Measurements from ENCODE around the gene EXOSC3. TPM values are rescaled to one million over a fixed set of nuclear protein-coding genes. Genes with fewer than 3 reads are reported as not detected.
A peak's percentile ranks its signal among the peaks of the same experiment; 100 is the strongest.

EXOSC3 gene
- total and polyA plus RNA-seq, 10 donors: 16.2 to 55.3 (median 41.5) TPM

- DNase-seq: no peak
- Histone ChIP-seq H3K9me3 (no peaks in the 10 kb centered on the region), H3K36me3 (peaks cover 0 to 18% (median 2%) of the 10 kb centered on the region in 6 donors), H3K27ac (no peak overlapping the region), H3K4me1 (peaks cover 22 to 59% (median 36%) of the 10 kb centered on the region in 6 donors), H3K27me3 (replicated peaks in 1 of 7) (no peaks in the 10 kb centered on the region), H3K4me3 (no peak overlapping the region)
- TF ChIP-seq CTCF (IDR thresholded peaks at IDR 0.05 in 8 of 11, conservative IDR thresholded peaks at IDR 0.05 in 3 of 11) (no peak), POLR2A (IDR thresholded peaks at IDR 0.05) (no peak), POLR2AphosphoS5 (IDR thresholded peaks at IDR 0.05) (no peak)
- intact Hi-C loops (cut with DNase I; ENCODE audit: low total_unique reads): no loop called here
- 80 to 86% (median 83%) methylated on average over 4 of the region's 4 CpGs for WGBS, 5 donors
Measured at GRCh38 chr9:37806271-37806670, 21.4 kb upstream of the EXOSC3 start.

GRCh38 chr9:37801959-37802711, 17.3 kb upstream of the EXOSC3 start:
- 66 to 77% (median 70%) methylated on average over 10 of the region's 10 CpGs for WGBS, 5 donors
- no peaks in the 10 kb centered on the region for H3K36me3 ChIP-seq
- peaks cover 24 to 79% (median 47%) of the 10 kb centered on the region in 6 donors for H3K4me1 ChIP-seq
- no peak for DNase-seq
- no peak for TF ChIP-seq CTCF (IDR thresholded peaks at IDR 0.05 in 8 of 11, conservative IDR thresholded peaks at IDR 0.05 in 3 of 11)
- TF ChIP-seq POLR2A (IDR thresholded peaks at IDR 0.05): no peak
- no peak for TF ChIP-seq POLR2AphosphoS5 (IDR thresholded peaks at IDR 0.05)
- no peaks in the 10 kb centered on the region for H3K9me3 ChIP-seq
- peak overlapping the region in 3 of 8 donors; percentile 94 to 97 (median 96) for H3K27ac ChIP-seq
- intact Hi-C loops (cut with DNase I; ENCODE audit: low total_unique reads): no loop called here
- H3K27me3 ChIP-seq (replicated peaks in 1 of 7): peaks cover 0 to 3% (median 0%) of the 10 kb centered on the region in 7 donors
- H3K4me3 ChIP-seq: peak overlapping the region; percentile 72 to 92 (median 84)

GRCh38 chr9:37801287-37801850, 16.5 kb upstream of the EXOSC3 start:
- TF ChIP-seq POLR2A (IDR thresholded peaks at IDR 0.05) (no peak), POLR2AphosphoS5 (IDR thresholded peaks at IDR 0.05) (no peak), CTCF (IDR thresholded peaks at IDR 0.05 in 8 of 11, conservative IDR thresholded peaks at IDR 0.05 in 3 of 11) (no peak)
- 2 to 4% (median 2%) methylated on average over 17 to 45 of the region's 45 CpGs for WGBS, 5 donors
- intact Hi-C loops (cut with DNase I; ENCODE audit: low total_unique reads): no loop called here
- Histone ChIP-seq H3K27ac (peak overlapping the region; percentile 83 to 97 (median 93)), H3K27me3 (replicated peaks in 1 of 7) (peaks cover 0 to 3% (median 0%) of the 10 kb centered on the region in 7 donors), H3K9me3 (no peaks in the 10 kb centered on the region), H3K36me3 (no peaks in the 10 kb centered on the region), H3K4me1 (peaks cover 24 to 81% (median 46%) of the 10 kb centered on the region in 6 donors), H3K4me3 (peak overlapping the region; percentile 72 to 92 (median 84))
- peak; percentile 91 for DNase-seq
